ENCODE results near the gene NDUFB11. TPM values are rescaled to one million over a fixed set of nuclear protein-coding genes. Genes with fewer than 3 reads are reported as not detected.
A peak's percentile ranks its signal among the peaks of the same experiment; 100 is the strongest.

The NDUFB11 gene
- total and polyA plus RNA-seq, 12 donors: 149 to 217 (median 172) TPM

- H3K27me3 ChIP-seq: peaks cover 0 to 47% (median 0%) of the 10 kb centered on the region in 7 donors
- ATAC-seq: no peak
- no peak overlapping the region for H3K4me3 ChIP-seq
- 62 to 66% methylated on average over 4 of the region's 4 CpGs for WGBS, 2 donors
- intact Hi-C loops (cut with DNase I): loop anchor here in 2 of 10 donors (10.0 kb wide), 1 partner anchor 192 kb away; no protein-coding TSS in a partner anchor
- no peaks in the 10 kb centered on the region for H3K9me3 ChIP-seq
- no peak for DNase-seq
- H3K36me3 ChIP-seq: no peaks in the 10 kb centered on the region
- TF ChIP-seq CTCF (IDR thresholded peaks at IDR 0.05): no peak
- no peaks in the 10 kb centered on the region for H3K4me1 ChIP-seq
- no peak overlapping the region for H3K27ac ChIP-seq
Measured at GRCh38 chrX:47097018-47097417, 47.5 kb downstream of the NDUFB11 start.

GRCh38 chrX:47093860-47094259 is 50.6 kb downstream of the NDUFB11 start:
- 84 to 91% methylated on average over 11 of the region's 11 CpGs for WGBS, 2 donors
- Histone ChIP-seq H3K27ac (no peak overlapping the region), H3K36me3 (no peaks in the 10 kb centered on the region), H3K4me3 (no peak overlapping the region), H3K4me1 (no peaks in the 10 kb centered on the region), H3K9me3 (no peaks in the 10 kb centered on the region), H3K27me3 (peaks cover 0 to 37% (median 0%) of the 10 kb centered on the region in 7 donors)
- DNase-seq (no peak), ATAC-seq (no peak)
- TF ChIP-seq CTCF (IDR thresholded peaks at IDR 0.05): no peak
- intact Hi-C loops (cut with DNase I): loop anchor here in 2 of 10 donors (2.0 to 10.0 kb wide), 2 partner anchors 189 to 335 kb away; partner anchors contain the start of gene SLC9A7 (in 1 of the 2)

GRCh38 chrX:47093248-47093647 is 51.3 kb downstream of the NDUFB11 start:
- intact Hi-C loops (cut with DNase I): loop anchor here in 2 of 10 donors (2.0 to 10.0 kb wide), 2 partner anchors 188 to 334 kb away; partner anchors contain the start of gene SLC9A7 (in 1 of the 2)
- 7 to 9% methylated on average over 1 of the region's 1 CpG for WGBS, 2 donors

More at GRCh38 chrX:47093248-47093647, 51.3 kb downstream of the NDUFB11 start:
- no peak for DNase-seq
- peak in 8 of 9 donors; percentile 8 to 60 (median 45) for TF ChIP-seq CTCF (IDR thresholded peaks at IDR 0.05)
- Histone ChIP-seq H3K36me3 (no peaks in the 10 kb centered on the region), H3K4me3 (no peak overlapping the region), H3K27ac (no peak overlapping the region), H3K27me3 (peaks cover 0 to 38% (median 0%) of the 10 kb centered on the region in 7 donors), H3K4me1 (no peaks in the 10 kb centered on the region), H3K9me3 (no peaks in the 10 kb centered on the region)
- no peak for ATAC-seq

Other genes starting within 250 kb of the NDUFB11 start
- 1 to 10 TPM; 4.5 to 8.7 (median 6.4) TPM for gene JADE3, start 232.3 kb downstream of the NDUFB11 start, total RNA-seq
- gene JADE3, start 232.3 kb downstream of the NDUFB11 start, polyA plus RNA-seq: 1 to 10 TPM; 1.6 to 1.9 TPM
- 10 to 100 TPM; 15.8 to 29.2 (median 23.8) TPM for gene RGN, start 66.3 kb downstream of the NDUFB11 start, total RNA-seq
- 10 to 100 TPM in 1 of 2 donors, 1 to 10 TPM in 1; 2.1 to 10.5 TPM for gene RGN, start 66.3 kb downstream of the NDUFB11 start, polyA plus RNA-seq
- 10 to 100 TPM; 23.1 to 32.1 (median 26.4) TPM for gene RBM10, start 519 bp upstream of the NDUFB11 start, total RNA-seq
- 10 to 100 TPM; 26.9 to 27.6 TPM for gene RBM10, start 519 bp upstream of the NDUFB11 start, polyA plus RNA-seq
- 100 to 1,000 TPM; 110 to 157 (median 128) TPM for gene UBA1, start 49.1 kb upstream of the NDUFB11 start, total RNA-seq
- gene UBA1, start 49.1 kb upstream of the NDUFB11 start, polyA plus RNA-seq: 10 to 100 TPM; 90.9 to 99.4 TPM
- gene CDK16, start 74.0 kb upstream of the NDUFB11 start, total RNA-seq: 100 to 1,000 TPM; 129 to 193 (median 147) TPM
- gene CDK16, start 74.0 kb upstream of the NDUFB11 start, polyA plus RNA-seq: 100 to 1,000 TPM; 110 to 124 TPM
- 10 to 100 TPM; 36.4 to 73.0 (median 58.6) TPM for gene USP11, start 88.3 kb upstream of the NDUFB11 start, total RNA-seq
- 10 to 100 TPM; 20.0 to 25.4 TPM for gene USP11, start 88.3 kb upstream of the NDUFB11 start, polyA plus RNA-seq
- under 1 TPM in 3 of 10 donors, not detected in 7; 0.15 to 0.25 (median 0.23) TPM for gene ZNF157, start 225.9 kb upstream of the NDUFB11 start, total RNA-seq
- under 1 TPM; 0.03 to 0.15 TPM for gene ZNF157, start 225.9 kb upstream of the NDUFB11 start, polyA plus RNA-seq

Measured in heart right ventricle (tissue), 16 donors.